CD14-positive monocyte (primary cell): Measurements from ENCODE around the gene NPFFR1. TPM values are rescaled to one million over a fixed set of nuclear protein-coding genes. Genes with fewer than 3 reads are reported as not detected.

ENCODE experiments used
- DNase-seq, 3 donors: peaks; one replicate each; pipeline ENCODE4 v3.0.0-alpha.2; 2011 to 2022
- H2AFZ ChIP-seq: 2 replicates; pipeline ENCODE4 v1.6.0; 2012; ENCODE audit warnings: mild to moderate bottlenecking, low read depth, low read length, inconsistent platforms; ENCODE audit not compliant: insufficient read depth, poor library complexity, severe bottlenecking
- H3K27ac ChIP-seq, 2 donors: 1 replicate in 1 of 2; 2 replicates in 1 of 2; pipeline ENCODE4 v1.5.1; 2012 to 2013; ENCODE audit warnings: low read length in 2 of 2, control low read depth in 1 of 2, inconsistent platforms in 1 of 2, low read depth in 1 of 2, mild to moderate bottlenecking in 1 of 2
- H3K27me3 ChIP-seq, 2 donors: one replicate each; pipeline versions ENCODE4 v1.6.0 to v1.6.1; 2011 to 2013; ENCODE audit warnings: low read length in 2 of 2; ENCODE audit not compliant: control insufficient read depth in 2 of 2, insufficient read depth in 2 of 2
- H3K36me3 ChIP-seq, 2 donors: replicated peaks in 1 of 2; 1 replicate in 1 of 2; 2 replicates in 1 of 2; pipeline versions ENCODE4 v1.5.1 to v1.6.1; 2012 to 2013; ENCODE audit warnings: low read length in 2 of 2, control low read depth in 1 of 2, inconsistent platforms in 1 of 2, mild to moderate bottlenecking in 1 of 2; ENCODE audit not compliant: insufficient read depth in 2 of 2, control insufficient read depth in 1 of 2
- H3K4me1 ChIP-seq, 2 donors: 1 replicate in 1 of 2; 2 replicates in 1 of 2; pipeline versions ENCODE4 v1.5.1 to v1.6.1; 2012 to 2013; ENCODE audit warnings: low read length in 2 of 2, control low read depth in 1 of 2, inconsistent platforms in 1 of 2, mild to moderate bottlenecking in 1 of 2, moderate library complexity in 1 of 2; ENCODE audit not compliant: insufficient read depth in 2 of 2, control insufficient read depth in 1 of 2
- H3K4me2 ChIP-seq: replicated peaks from 2 replicates; pipeline ENCODE3; 2012; ENCODE audit warnings: low read length, moderate library complexity, mild to moderate bottlenecking; ENCODE audit not compliant: poor library complexity, severe bottlenecking; ENCODE audit errors: extremely low read depth
- H3K4me3 ChIP-seq, 3 experiments: fragments of 200-600 bp in 1 of 3; sonication (generic) in 1 of 3; replicated peaks in 1 of 3; 1 replicate in 2 of 3; 2 replicates in 1 of 3; pipeline ENCODE4 v1.5.1; 2011 to 2013; ENCODE audit warnings: low read length in 3 of 3, mild to moderate bottlenecking in 3 of 3, control low read depth in 2 of 3, low read depth in 2 of 3, inconsistent platforms in 1 of 3, moderate library complexity in 1 of 3
- H3K79me2 ChIP-seq: 2 replicates; pipeline ENCODE4 v1.6.0; 2012; ENCODE audit warnings: mild to moderate bottlenecking, control low read depth, inconsistent platforms, low read length, moderate library complexity; ENCODE audit not compliant: insufficient read depth
- H3K9ac ChIP-seq: 2 replicates; pipeline ENCODE4 v1.6.0; 2017; ENCODE audit warnings: low read length, mild to moderate bottlenecking; ENCODE audit not compliant: insufficient read depth, poor library complexity, severe bottlenecking
- H3K9me3 ChIP-seq, 2 donors: replicated peaks in 1 of 2; 1 replicate in 1 of 2; 2 replicates in 1 of 2; pipeline versions ENCODE4 v1.5.1 to v1.6.1; 2012 to 2013; ENCODE audit warnings: low read length in 2 of 2, control low read depth in 1 of 2; ENCODE audit not compliant: control insufficient read depth in 1 of 2, insufficient read depth in 1 of 2
- H4K20me1 ChIP-seq: 2 replicates; pipeline ENCODE4 v1.6.0; 2012; ENCODE audit warnings: mild to moderate bottlenecking, low read length, control low read depth, moderate library complexity; ENCODE audit not compliant: insufficient read depth
- H3K27ac Mint-ChIP-seq, 7 donors: one replicate each; pipeline ENCODE4 v1.8.0; 2020; ENCODE audit warnings: mild to moderate bottlenecking in 7 of 7, mixed read lengths in 7 of 7, moderate library complexity in 6 of 7, inconsistent platforms in 2 of 7
- H3K27me3 Mint-ChIP-seq, 3 donors: one replicate each; pipeline ENCODE4 v1.8.0; 2021 to 2022; ENCODE audit warnings: low read depth in 3 of 3, mild to moderate bottlenecking in 3 of 3, mixed read lengths in 3 of 3, moderate library complexity in 3 of 3, inconsistent platforms in 1 of 3
- H3K36me3 Mint-ChIP-seq, 2 donors: one replicate each; pipeline ENCODE4 v1.8.0; 2020; ENCODE audit warnings: mixed read lengths in 2 of 2, inconsistent platforms in 1 of 2, mild to moderate bottlenecking in 1 of 2
- H3K4me1 Mint-ChIP-seq: one replicate; pipeline ENCODE4 v1.8.0; 2020; ENCODE audit warnings: mild to moderate bottlenecking, mixed read lengths
- H3K4me3 Mint-ChIP-seq, 2 donors: one replicate each; pipeline ENCODE4 v1.8.0; 2020; ENCODE audit warnings: mild to moderate bottlenecking in 2 of 2, mixed read lengths in 2 of 2, moderate library complexity in 1 of 2
- H3K9me3 Mint-ChIP-seq, 7 donors: one replicate each; pipeline ENCODE4 v1.8.0; 2020 to 2022; ENCODE audit warnings: mixed read lengths in 7 of 7, mild to moderate bottlenecking in 6 of 7, moderate library complexity in 6 of 7, inconsistent platforms in 2 of 7
- WGBS: methylation state at CpG from one replicate; pipeline ENCODE4 v1.1.5; 2013; ENCODE audit warnings: missing lambda C conversion rate; ENCODE audit not compliant: insufficient coverage; 5-methylcytosine and 5-hydroxymethylcytosine counted together
- intact Hi-C, 2 donors: fragments of 100-400 bp; cut with micrococcal nuclease; formaldehyde crosslinking; loops; one replicate each; pipeline versions ENCODE4 v1.15.0 to v1.15.1; 2023
- polyA plus RNA-seq, 3 donors: library from polyadenylated mRNA; depleted of rRNA in 1 of 3; unstranded in 2 of 3; stranded (reverse) in 1 of 3; fragments of 300-500 nt in 2 of 3; fragments of >200 nt in 1 of 3; fragmentation: Illumina TruSeq in 2 of 3; gene quantifications; 1 replicate in 2 of 3; 2 replicates in 1 of 3; pipeline ENCODE4 v1.2.3, GENCODE V29; 2012 to 2021
- TF ChIP-seq, protein P1 (sequence below): fragments of 200-600 bp; IDR thresholded peaks from one replicate; pipeline ENCODE4 v1.8.0; 2022; ENCODE audit warnings: antibody characterized with exemption, mild to moderate bottlenecking

NPFFR1 gene
- polyA plus RNA-seq, 3 donors: 0.03 TPM; not detected in 2

DNA sequence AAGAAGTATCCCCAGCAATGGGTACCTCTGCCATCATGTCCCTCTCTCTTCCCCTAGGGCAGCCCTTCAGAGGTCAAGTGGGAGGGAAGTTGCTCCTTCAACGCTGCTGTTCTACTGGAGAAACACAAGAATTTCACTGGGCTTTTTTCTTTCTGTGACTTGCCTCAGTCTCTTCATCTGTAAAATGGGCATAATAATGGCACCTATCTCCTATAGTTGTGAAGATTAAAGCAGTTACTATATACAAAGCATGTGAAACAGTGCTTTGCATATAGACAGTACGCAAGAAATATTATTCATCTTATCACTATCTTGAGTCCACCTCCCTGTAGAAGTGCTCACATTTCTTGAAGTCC, 1.6 kb upstream of the NPFFR1 start:
- Mint-ChIP-seq H3K27me3 (peaks cover 26 to 31% (median 30%) of the 10 kb centered on the region in 3 donors), H3K9me3 (peaks cover 3 to 14% (median 4%) of the 10 kb centered on the region in 7 donors), H3K4me3 (no peak overlapping the region), H3K27ac (no peak overlapping the region), H3K4me1 (peaks cover 57% of the 10 kb centered on the region), H3K36me3 (peaks cover 5 to 8% of the 10 kb centered on the region in 2 donors)
- Histone ChIP-seq H3K4me2 (no peak overlapping the region), H2AFZ (no peak overlapping the region), H3K36me3 (no peaks in the 10 kb centered on the region), H3K79me2 (no peaks in the 10 kb centered on the region), H3K27me3 (peaks cover 23 to 24% of the 10 kb centered on the region in 2 donors), H3K4me3 (no peak overlapping the region), H3K9me3 (peaks cover 0 to 5% of the 10 kb centered on the region in 2 donors), H4K20me1 (no peaks in the 10 kb centered on the region), H3K9ac (no peak overlapping the region), H3K4me1 (peaks cover 37 to 52% of the 10 kb centered on the region in 2 donors), H3K27ac (no peak overlapping the region)
- WGBS: no CpG with 5 or more reads among the region's 2 CpGs
- TF ChIP-seq, protein P1, sequence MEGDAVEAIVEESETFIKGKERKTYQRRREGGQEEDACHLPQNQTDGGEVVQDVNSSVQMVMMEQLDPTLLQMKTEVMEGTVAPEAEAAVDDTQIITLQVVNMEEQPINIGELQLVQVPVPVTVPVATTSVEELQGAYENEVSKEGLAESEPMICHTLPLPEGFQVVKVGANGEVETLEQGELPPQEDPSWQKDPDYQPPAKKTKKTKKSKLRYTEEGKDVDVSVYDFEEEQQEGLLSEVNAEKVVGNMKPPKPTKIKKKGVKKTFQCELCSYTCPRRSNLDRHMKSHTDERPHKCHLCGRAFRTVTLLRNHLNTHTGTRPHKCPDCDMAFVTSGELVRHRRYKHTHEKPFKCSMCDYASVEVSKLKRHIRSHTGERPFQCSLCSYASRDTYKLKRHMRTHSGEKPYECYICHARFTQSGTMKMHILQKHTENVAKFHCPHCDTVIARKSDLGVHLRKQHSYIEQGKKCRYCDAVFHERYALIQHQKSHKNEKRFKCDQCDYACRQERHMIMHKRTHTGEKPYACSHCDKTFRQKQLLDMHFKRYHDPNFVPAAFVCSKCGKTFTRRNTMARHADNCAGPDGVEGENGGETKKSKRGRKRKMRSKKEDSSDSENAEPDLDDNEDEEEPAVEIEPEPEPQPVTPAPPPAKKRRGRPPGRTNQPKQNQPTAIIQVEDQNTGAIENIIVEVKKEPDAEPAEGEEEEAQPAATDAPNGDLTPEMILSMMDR: no peak
- no peak for DNase-seq
- intact Hi-C loops: no loop called here

DNA sequence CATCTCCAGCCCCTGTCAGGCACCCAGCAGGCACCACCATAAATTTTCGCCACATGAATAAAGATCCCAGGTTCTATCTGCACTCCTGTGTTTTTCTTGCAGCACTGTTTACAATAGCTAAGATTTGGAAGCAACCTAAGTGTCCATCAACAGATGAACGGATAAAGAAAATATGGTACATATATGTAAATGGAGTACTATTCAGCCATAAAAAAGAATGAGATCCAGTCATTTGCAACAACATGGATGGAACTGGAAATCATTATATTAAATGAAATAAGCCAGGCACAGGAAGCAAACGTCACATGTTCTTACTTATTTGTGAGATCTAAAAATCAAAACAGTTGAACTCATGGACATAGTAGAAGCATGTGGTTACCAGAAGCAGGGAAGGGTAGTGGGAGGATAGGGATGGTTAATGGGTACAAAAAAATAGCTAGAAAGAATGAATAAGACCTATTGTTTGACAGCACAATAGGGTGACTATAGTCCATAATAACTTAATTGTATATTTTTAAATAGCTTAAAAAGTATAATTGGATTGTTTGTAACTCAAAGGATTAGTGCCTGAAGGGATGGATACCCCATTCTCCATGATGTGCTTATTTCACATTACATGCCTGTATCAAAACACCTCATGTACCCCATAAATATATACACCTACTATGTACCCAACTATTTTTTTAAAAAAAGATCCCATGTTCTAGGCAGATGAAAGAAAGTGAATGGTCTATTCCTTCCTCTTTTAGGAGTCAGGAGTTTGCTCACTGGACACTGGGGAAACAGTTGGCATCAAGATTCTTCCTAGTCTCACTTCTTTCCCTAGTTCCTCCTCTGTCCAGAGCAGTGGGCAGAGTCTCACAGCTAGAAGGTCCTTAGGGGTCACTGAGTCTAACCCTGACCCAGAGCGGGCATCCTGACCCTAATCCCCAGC, 1.0 kb upstream of the NPFFR1 start:
- no peak overlapping the region for H3K4me3 ChIP-seq
- H3K4me1 Mint-ChIP-seq: peaks cover 64% of the 10 kb centered on the region
- no peak for DNase-seq

More for the DNA sequence above, 1.0 kb upstream of the NPFFR1 start:
- Histone ChIP-seq H3K27me3 (peaks cover 23 to 24% of the 10 kb centered on the region in 2 donors), H4K20me1 (no peaks in the 10 kb centered on the region), H3K9ac (no peak overlapping the region), H3K9me3 (peaks cover 0 to 5% of the 10 kb centered on the region in 2 donors), H3K27ac (no peak overlapping the region), H3K36me3 (no peaks in the 10 kb centered on the region), H3K79me2 (no peaks in the 10 kb centered on the region), H3K4me2 (no peak overlapping the region), H3K4me1 (peaks cover 43 to 59% of the 10 kb centered on the region in 2 donors), H2AFZ (no peak overlapping the region)
- peaks cover 5 to 8% of the 10 kb centered on the region in 2 donors for H3K36me3 Mint-ChIP-seq
- H3K27me3 Mint-ChIP-seq: peaks cover 26 to 31% (median 30%) of the 10 kb centered on the region in 3 donors
- peak overlapping the region in 1 of 2 donors; percentile 81 for H3K4me3 Mint-ChIP-seq
- H3K9me3 Mint-ChIP-seq: peaks cover 3 to 14% (median 4%) of the 10 kb centered on the region in 7 donors
- TF ChIP-seq, protein P1: no peak
- intact Hi-C loops: no loop called here
- no CpG with 5 or more reads among the region's 4 CpGs for WGBS
- H3K27ac Mint-ChIP-seq: peak overlapping the region in 1 of 7 donors; percentile 28
